CD4-positive, CD25-positive, alpha-beta regulatory T cell (primary cell): ENCODE measurements around the gene METTL2B. TPM values are rescaled to one million over a fixed set of nuclear protein-coding genes. Genes with fewer than 3 reads are reported as not detected.
"Not testable (repeated sequence)": the region's sequence is repeated elsewhere in the genome, so short reads cannot be mapped to it uniquely, and the experiment has no call there.

Experiments
- ATAC-seq, 2 donors: fragments of 150-1000 bp; cut with Tn5 transposase; one replicate each; pipeline ENCODE4 v1.10.0; 2021; ENCODE audit warnings: low read depth in 2 of 2, moderate number of reproducible peaks in 2 of 2, moderate library complexity in 1 of 2
- DNase-seq, 3 donors: peaks; one replicate each; pipeline versions ENCODE4 v3.0.0 to v3.0.0-alpha.2; 2012 to 2022; ENCODE audit warnings: mixed read lengths in 1 of 3
- H3K27ac ChIP-seq: one replicate; pipeline ENCODE4 v1.7.0; 2013; ENCODE audit warnings: mild to moderate bottlenecking, low read length; ENCODE audit not compliant: insufficient read depth, poor library complexity, severe bottlenecking
- H3K27me3 ChIP-seq: one replicate; pipeline ENCODE4 v1.7.0; 2013; ENCODE audit warnings: low read length; ENCODE audit not compliant: control insufficient read depth, insufficient read depth
- H3K36me3 ChIP-seq: one replicate; pipeline ENCODE4 v1.7.0; 2013; ENCODE audit warnings: mild to moderate bottlenecking, low read length, moderate library complexity; ENCODE audit not compliant: control insufficient read depth, insufficient read depth
- H3K4me1 ChIP-seq: 2 replicates; pipeline ENCODE4 v1.7.0; 2013; ENCODE audit warnings: mild to moderate bottlenecking, low read length; ENCODE audit not compliant: insufficient read depth, control insufficient read depth, poor library complexity, severe bottlenecking
- H3K4me3 ChIP-seq: one replicate; pipeline ENCODE4 v1.7.0; 2013; ENCODE audit warnings: low read depth, mild to moderate bottlenecking, low read length, moderate library complexity
- H3K9me3 ChIP-seq, 2 experiments: 1 replicate in 1 of 2; 2 replicates in 1 of 2; pipeline ENCODE4 v1.7.0; 2013; ENCODE audit warnings: low read length in 2 of 2, mild to moderate bottlenecking in 1 of 2, moderate library complexity in 1 of 2; ENCODE audit not compliant: control insufficient read depth in 2 of 2
- H3K27ac Mint-ChIP-seq, 3 donors: one replicate each; pipeline ENCODE4 v1.8.0; 2020 to 2022; ENCODE audit warnings: mild to moderate bottlenecking in 3 of 3, mixed read lengths in 3 of 3, moderate library complexity in 2 of 3
- H3K27me3 Mint-ChIP-seq: one replicate; pipeline ENCODE4 v1.8.0; 2022; ENCODE audit warnings: mild to moderate bottlenecking, mixed read lengths
- H3K36me3 Mint-ChIP-seq: one replicate; pipeline ENCODE4 v1.8.0; 2020; ENCODE audit warnings: mixed read lengths
- H3K4me1 Mint-ChIP-seq, 4 donors: one replicate each; pipeline ENCODE4 v1.8.0; 2020 to 2022; ENCODE audit warnings: mixed read lengths in 4 of 4, mild to moderate bottlenecking in 1 of 4
- H3K4me3 Mint-ChIP-seq, 4 donors: one replicate each; pipeline ENCODE4 v1.8.0; 2020 to 2022; ENCODE audit warnings: mild to moderate bottlenecking in 4 of 4, mixed read lengths in 4 of 4, moderate library complexity in 3 of 4
- H3K9me3 Mint-ChIP-seq, 7 donors: one replicate each; pipeline ENCODE4 v1.8.0; 2020 to 2022; ENCODE audit warnings: mixed read lengths in 7 of 7, mild to moderate bottlenecking in 3 of 7, moderate library complexity in 2 of 7
- polyA plus RNA-seq, 4 donors: library from polyadenylated mRNA; unstranded; fragments of 300-500 nt; fragmentation: Illumina TruSeq; gene quantifications; one replicate each; pipeline ENCODE4 v1.2.3, GENCODE V29; 2021
- total RNA-seq: library from RNA; stranded (reverse); gene quantifications from one replicate; pipeline ENCODE4 v1.2.3, GENCODE V29; 2022

Gene METTL2B
- total and polyA plus RNA-seq, 5 donors from 2014 or later = 9.2 to 19.6 (median 16.9) TPM

DNA sequence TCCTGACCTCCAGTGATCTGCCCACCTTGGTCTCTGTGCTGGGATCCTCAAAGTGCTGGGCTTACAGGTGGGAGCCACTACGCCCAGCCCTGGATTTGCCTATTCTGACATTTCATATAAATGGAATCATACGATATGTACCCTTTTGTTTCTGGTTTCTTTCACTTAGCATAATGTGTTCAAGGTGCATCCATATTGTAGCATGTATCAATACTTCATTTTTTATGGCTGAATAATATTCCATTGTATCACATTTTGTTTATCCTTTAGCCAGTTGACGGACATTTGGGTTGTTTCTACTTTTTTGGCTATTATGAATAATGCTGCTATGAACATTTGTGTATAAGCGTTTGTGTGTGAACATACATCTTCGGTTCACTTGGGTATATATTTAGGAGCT, 25.6 kb upstream of the METTL2B start:
- Histone ChIP-seq H3K4me3 (no peak overlapping the region), H3K27me3 (no peaks in the 10 kb centered on the region), H3K4me1 (peaks cover 7% of the 10 kb centered on the region), H3K27ac (no peak overlapping the region), H3K9me3 (no peaks in the 10 kb centered on the region), H3K36me3 (no peaks in the 10 kb centered on the region)
- DNase-seq = no peak
- no peaks in the 10 kb centered on the region for H3K36me3 Mint-ChIP-seq
- H3K27ac Mint-ChIP-seq = peak overlapping the region in 1 of 3 donors; percentile 29
- peaks cover 3 to 8% (median 6%) of the 10 kb centered on the region in 4 donors for H3K4me1 Mint-ChIP-seq
- H3K9me3 Mint-ChIP-seq = no peaks in the 10 kb centered on the region
- peaks cover 6% of the 10 kb centered on the region for H3K27me3 Mint-ChIP-seq
- no peak overlapping the region for H3K4me3 Mint-ChIP-seq
- no peak for ATAC-seq

DNA sequence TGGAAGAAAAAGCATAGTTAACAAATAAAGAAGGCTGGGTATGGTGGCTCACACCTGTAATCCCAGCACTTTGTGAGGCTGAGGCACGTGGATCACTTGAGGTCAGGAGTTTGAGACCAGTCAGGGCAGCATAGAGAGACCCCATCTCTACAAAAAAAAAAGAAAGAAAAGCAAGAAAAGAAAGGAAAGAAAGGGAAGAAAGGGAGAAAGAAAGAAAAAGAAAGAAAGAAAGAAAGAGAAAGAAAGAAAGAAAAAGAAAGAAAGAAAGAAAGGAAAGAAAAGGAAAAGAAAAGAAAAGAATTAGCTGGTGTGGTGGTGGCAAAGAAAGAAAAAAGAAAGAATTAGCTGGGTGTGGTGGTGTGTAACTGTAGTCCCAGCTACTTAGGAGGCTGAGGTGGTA, 24.0 kb upstream of the METTL2B start:
- Histone ChIP-seq H3K4me1 (peaks cover 12% of the 10 kb centered on the region), H3K36me3 (no peaks in the 10 kb centered on the region), H3K27me3 (no peaks in the 10 kb centered on the region), H3K9me3 (no peaks in the 10 kb centered on the region), H3K4me3 (no peak overlapping the region), H3K27ac (no peak overlapping the region)
- Mint-ChIP-seq H3K4me1 (peaks cover 3 to 15% (median 7%) of the 10 kb centered on the region in 4 donors), H3K27ac (peak overlapping the region in 1 of 3 donors; percentile 50), H3K4me3 (peak overlapping the region in 2 of 4 donors; percentile 67 to 80), H3K27me3 (peaks cover 6% of the 10 kb centered on the region), H3K36me3 (no peaks in the 10 kb centered on the region), H3K9me3 (no peaks in the 10 kb centered on the region)
- DNase-seq (no peak), ATAC-seq (no peak)

DNA sequence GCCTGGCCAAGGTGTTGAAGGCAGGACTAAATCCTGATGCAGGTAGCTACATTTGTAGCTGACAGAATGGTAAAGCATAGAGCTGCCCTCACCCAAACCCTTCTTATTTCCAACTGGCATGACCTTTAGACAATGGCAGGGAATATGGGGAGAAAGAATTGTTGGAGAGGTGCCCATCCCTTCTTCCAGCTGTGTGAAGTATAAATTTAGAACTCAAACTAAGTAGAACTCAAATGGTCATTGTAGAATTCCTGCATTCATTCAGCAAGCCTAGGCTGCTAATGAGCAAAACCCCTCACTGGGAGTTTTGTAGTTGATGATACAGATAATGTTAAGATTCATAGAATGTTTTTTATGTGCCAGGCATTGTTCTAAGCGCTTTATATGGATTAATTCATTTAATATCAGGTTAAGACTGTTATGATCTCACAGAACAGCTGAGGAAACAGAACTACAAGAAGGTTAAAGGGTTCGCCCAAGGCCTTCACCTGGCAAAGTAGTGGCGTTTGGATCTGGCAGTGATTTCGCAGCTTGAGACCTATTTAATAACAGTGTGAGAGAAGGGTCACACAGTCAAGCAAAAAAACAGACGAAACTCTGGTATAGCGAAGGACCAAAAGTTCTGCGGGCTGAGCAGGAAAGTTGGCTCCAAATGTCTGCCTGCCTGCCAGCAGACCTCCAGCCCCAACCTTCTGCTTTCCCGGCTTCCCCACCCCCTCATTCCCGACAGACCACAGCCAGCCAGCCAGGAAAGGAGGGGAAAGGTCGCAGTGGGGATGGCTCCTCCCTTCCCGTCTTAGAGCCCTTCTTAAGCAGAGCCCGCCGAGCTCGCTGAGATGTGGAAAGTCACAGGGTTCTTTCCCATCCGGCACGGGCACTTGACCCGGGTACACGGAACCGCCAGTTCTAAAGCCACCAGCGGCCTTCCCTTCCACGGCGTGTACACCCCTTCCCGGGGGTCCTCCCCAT, 22.4 kb upstream of the METTL2B start:
- peak overlapping the region in 1 of 3 donors; percentile 9 for H3K27ac Mint-ChIP-seq
- no peak overlapping the region for H3K27ac ChIP-seq
- peaks cover 14% of the 10 kb centered on the region for H3K4me1 ChIP-seq
- H3K4me1 Mint-ChIP-seq = peaks cover 5 to 22% (median 14%) of the 10 kb centered on the region in 4 donors
- H3K36me3 ChIP-seq = no peaks in the 10 kb centered on the region
- peaks cover 6% of the 10 kb centered on the region for H3K27me3 Mint-ChIP-seq
- H3K4me3 ChIP-seq = no peak overlapping the region
- no peaks in the 10 kb centered on the region for H3K9me3 Mint-ChIP-seq
- peak overlapping the region; percentile 44 to 91 (median 85) for H3K4me3 Mint-ChIP-seq
- ATAC-seq (no peak), DNase-seq (no peak)
- no peaks in the 10 kb centered on the region for H3K36me3 Mint-ChIP-seq
- H3K27me3 ChIP-seq = no peaks in the 10 kb centered on the region
- H3K9me3 ChIP-seq = no peaks in the 10 kb centered on the region

DNA sequence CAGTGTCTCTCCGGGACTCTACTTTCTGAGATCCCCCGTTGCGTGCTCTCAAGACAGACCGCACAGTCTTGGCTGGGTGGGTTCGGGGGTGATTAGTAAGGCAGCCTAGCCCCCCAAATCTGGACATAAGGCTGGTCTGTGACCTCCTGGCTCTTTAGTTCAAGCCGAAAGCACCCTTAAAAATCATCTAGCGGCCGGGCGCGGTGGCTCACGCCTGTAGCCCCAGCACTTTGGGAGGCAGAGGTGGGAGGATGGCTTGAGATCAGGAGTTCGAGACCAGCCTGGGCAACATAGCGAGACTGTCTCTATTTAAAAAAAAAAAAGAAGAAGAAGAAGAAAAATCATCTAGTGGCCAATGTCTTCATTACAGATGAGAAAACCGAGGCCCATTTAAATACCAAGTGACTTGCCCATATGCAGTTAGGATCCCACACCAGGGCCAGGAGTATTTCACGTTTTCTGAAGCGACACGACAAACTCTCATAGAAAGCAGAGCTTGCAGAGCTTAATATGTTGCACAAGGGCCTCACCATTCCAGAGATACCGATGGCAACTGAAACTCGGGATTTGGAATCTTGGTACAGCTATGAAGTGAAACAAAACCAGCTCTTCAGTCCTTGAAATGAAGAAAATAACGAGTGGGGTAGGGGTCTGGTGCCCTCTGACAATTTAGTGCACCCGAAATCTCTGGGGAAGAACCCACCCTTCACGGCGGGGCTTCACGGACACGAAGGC, 21.6 kb upstream of the METTL2B start:
- Histone ChIP-seq H3K4me3 (peak overlapping the region; percentile 94), H3K9me3 (no peaks in the 10 kb centered on the region), H3K4me1 (peaks cover 20% of the 10 kb centered on the region), H3K36me3 (no peaks in the 10 kb centered on the region), H3K27ac (peak overlapping the region; percentile 85), H3K27me3 (no peaks in the 10 kb centered on the region)
- H3K27me3 Mint-ChIP-seq = peaks cover 6% of the 10 kb centered on the region
- DNase-seq = peak in 1 of 3 donors; percentile 26
- peaks cover 10 to 29% (median 21%) of the 10 kb centered on the region in 4 donors for H3K4me1 Mint-ChIP-seq
- no peaks in the 10 kb centered on the region for H3K9me3 Mint-ChIP-seq
- H3K4me3 Mint-ChIP-seq = peak overlapping the region; percentile 90 to 97 (median 92)
- peak overlapping the region in 2 of 3 donors; percentile 92 to 97 for H3K27ac Mint-ChIP-seq
- H3K36me3 Mint-ChIP-seq = no peaks in the 10 kb centered on the region
- no peak for ATAC-seq

DNA sequence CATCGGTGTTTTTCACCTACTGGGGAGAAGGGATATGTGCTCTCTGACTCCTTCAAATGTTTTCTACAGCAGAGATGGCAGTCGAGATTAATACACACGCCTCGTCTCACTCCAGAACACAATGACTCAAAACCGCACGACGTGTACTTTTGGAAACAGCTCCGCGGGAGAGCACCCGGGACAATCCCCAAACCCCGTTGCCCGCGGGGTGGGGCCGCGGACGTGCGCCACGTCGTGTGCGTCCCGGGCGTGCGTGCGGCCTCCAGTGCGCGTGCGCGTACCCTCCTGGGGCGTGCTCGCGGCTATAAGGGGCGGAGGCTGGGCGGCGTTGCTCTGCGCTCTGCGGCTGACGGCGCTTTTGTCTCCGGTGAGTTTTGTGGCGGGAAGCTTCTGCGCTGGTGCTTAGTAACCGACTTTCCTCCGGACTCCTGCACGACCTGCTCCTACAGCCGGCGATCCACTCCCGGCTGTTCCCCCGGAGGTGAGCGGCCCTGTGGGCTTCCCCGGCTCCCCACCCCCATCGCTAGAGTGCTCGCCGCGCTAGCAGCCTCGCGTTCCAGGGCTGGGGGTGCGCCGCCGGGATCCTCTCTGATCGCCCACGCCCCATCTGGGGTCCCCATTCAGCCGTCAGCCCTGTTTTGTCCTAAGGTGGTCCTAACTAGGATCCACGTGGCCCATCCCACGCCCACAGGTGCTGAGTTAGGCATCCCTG, 20.8 kb upstream of the METTL2B start, which contains the start of gene HILPDA:
Gene HILPDA (plus strand): TSS at position 336 of the 712 bp plus-strand sequence. CDS start 1,391 bp downstream, outside the sequence.
- Histone ChIP-seq H3K4me3 (peak within 1 kb of the TSS; percentile 94), H3K9me3 (no peaks in the 10 kb centered on the region), H3K27me3 (no peaks in the 10 kb centered on the region), H3K27ac (peak within 1 kb of the TSS; percentile 85), H3K4me1 (peaks cover 20% of the 10 kb centered on the region), H3K36me3 (no peaks in the 10 kb centered on the region)
- ATAC-seq (peak; percentile 92 to 96), DNase-seq (peak; percentile 91 to 95 (median 93))
- Mint-ChIP-seq H3K36me3 (no peaks in the 10 kb centered on the region), H3K4me3 (peak within 1 kb of the TSS; percentile 90 to 97 (median 92)), H3K9me3 (no peaks in the 10 kb centered on the region), H3K27ac (peak within 1 kb of the TSS in 2 of 3 donors; percentile 92 to 97), H3K4me1 (peaks cover 8 to 29% (median 21%) of the 10 kb centered on the region in 4 donors), H3K27me3 (peaks cover 6% of the 10 kb centered on the region)

DNA sequence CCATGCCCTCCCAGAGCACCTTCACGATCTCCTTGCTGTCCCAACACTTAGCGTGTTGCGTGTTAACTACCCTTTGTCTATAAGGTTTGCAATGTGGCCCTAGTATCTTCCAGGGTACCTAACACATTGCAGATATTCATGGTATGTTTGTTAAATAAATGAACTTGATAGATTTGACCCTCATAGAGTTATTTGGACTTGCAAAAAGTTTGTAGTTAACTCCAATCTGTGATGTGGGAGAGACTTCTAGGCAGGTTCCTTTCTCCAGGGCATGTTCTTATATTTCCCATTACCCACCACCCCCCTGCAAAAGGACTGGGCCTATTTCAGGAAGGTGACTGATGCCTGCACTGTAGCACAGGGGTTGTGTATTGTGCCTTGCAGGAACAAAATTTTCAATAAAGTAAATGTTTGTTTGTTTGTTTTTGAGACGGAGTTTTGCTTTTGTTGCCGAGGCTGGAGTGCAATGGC, 20.3 kb upstream of the METTL2B start:
- Histone ChIP-seq H3K27ac (peak overlapping the region; percentile 85), H3K36me3 (no peaks in the 10 kb centered on the region), H3K27me3 (no peaks in the 10 kb centered on the region), H3K9me3 (no peaks in the 10 kb centered on the region), H3K4me3 (peak overlapping the region; percentile 94), H3K4me1 (peaks cover 20% of the 10 kb centered on the region)
- Mint-ChIP-seq H3K9me3 (no peaks in the 10 kb centered on the region), H3K27me3 (peaks cover 6% of the 10 kb centered on the region), H3K4me3 (peak overlapping the region; percentile 90 to 97 (median 92)), H3K4me1 (peaks cover 8 to 29% (median 22%) of the 10 kb centered on the region in 4 donors), H3K36me3 (no peaks in the 10 kb centered on the region), H3K27ac (peak overlapping the region in 2 of 3 donors; percentile 44 to 97)
- DNase-seq (no peak), ATAC-seq (no peak)

DNA sequence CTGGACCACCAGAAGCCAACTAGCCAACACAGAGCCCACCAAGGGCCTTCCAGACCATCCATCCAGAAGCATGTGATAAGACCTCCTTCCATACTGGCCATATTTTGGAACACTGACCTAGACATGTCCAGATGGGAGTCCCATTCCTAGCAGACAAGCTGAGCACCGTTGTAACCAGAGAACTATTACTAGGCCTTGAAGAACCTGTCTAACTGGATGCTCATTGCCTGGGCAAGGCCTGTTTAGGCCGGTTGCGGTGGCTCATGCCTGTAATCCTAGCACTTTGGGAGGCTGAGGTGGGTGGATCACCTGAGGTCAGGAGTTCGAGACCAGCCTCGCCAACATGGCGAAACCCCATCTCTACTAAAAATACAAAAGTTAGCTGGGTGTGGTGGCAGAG, 19.2 kb upstream of the METTL2B start:
- ATAC-seq, H3K9me3 ChIP-seq, H3K27me3 ChIP-seq, H3K9me3 Mint-ChIP-seq, H3K36me3 ChIP-seq, H3K27me3 Mint-ChIP-seq, DNase-seq, H3K27ac ChIP-seq, H3K36me3 Mint-ChIP-seq, H3K27ac Mint-ChIP-seq, H3K4me3 ChIP-seq: not testable (repeated sequence)
- Mint-ChIP-seq H3K4me1 (peaks cover 8 to 29% (median 22%) of the 10 kb centered on the region in 4 donors), H3K4me3 (peak overlapping the region in 2 of 4 donors; percentile 90 to 92)
- peaks cover 20% of the 10 kb centered on the region for H3K4me1 ChIP-seq
